Measurements from ENCODE around the gene UBE2G2. TPM values are rescaled to one million over a fixed set of nuclear protein-coding genes. Genes with fewer than 3 reads are reported as not detected.

UBE2G2 gene
- total RNA-seq, 1 experiment from 2014 or later, result 121 TPM

DNA sequence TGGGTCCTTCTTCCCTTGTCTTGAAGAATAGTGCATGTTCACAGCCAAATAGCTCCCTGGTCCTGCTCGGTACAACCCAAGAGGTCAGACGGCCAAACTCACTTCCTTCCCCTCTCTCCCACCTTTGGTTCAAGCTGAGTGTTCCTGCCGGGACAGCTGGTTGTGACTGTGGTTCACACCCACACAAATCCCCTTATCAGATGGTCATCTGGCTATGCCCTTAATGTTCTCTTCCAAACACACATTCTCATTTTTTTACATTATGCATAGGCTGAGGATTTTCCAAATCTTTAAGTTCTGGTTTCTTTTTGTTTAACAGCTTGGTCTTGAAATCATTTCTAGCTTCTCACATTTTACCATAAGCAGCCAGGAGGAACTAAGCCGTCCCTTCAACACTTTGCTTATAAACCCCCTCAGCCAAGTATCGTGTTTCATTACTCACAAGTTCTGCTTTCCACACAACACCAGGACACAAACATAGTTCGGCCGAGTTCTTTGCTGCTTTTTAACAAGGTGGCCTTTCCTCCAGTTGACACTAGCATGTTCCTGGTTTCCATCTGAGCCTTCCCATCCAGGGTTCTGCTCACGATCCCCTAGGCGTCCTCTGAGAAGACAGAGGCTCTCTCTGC, 70.6 kb downstream of the UBE2G2 start:
- no peak overlapping the region for H3K27ac ChIP-seq (ENCODE audit: insufficient read length, low read depth, low read length)
- no CpG with 5 or more reads among the region's 9 CpGs for WGBS (ENCODE audit: extremely low coverage, insufficient read length, low lambda C conversion rate)
- H2BK15ac ChIP-seq (ENCODE audit: low read depth, low read length), result no peak overlapping the region
- no peak overlapping the region for H4K8ac ChIP-seq (replicated peaks; ENCODE audit: insufficient read length, low read depth, low read length)
- no peaks in the 10 kb centered on the region for H3K27me3 ChIP-seq (ENCODE audit: insufficient read depth, low read length)
- no peak overlapping the region for H3K4ac ChIP-seq (ENCODE audit: low read depth, low read length)
- no peak overlapping the region for H4K91ac ChIP-seq (ENCODE audit: insufficient read length, low read depth, low read length)
- no peak overlapping the region for H2AFZ ChIP-seq (ENCODE audit: low read length)
- H3K4me3 Mint-ChIP-seq, result no peak overlapping the region
- H3K23ac ChIP-seq (ENCODE audit: insufficient read length, low read depth, low read length), result no peak overlapping the region
- no peaks in the 10 kb centered on the region for H3K79me2 ChIP-seq (ENCODE audit: insufficient read depth, low read length)
- no peaks in the 10 kb centered on the region for H3K79me1 ChIP-seq (ENCODE audit: insufficient read depth, low read depth, low read length, poor library complexity, severe bottlenecking)
- no peak overlapping the region for H3K9ac ChIP-seq (ENCODE audit: extremely low read depth, insufficient read length, low read length)
- no peaks in the 10 kb centered on the region for H3K9me3 ChIP-seq (ENCODE audit: control insufficient read depth, low read depth, low read length)
- no peak overlapping the region for H3K56ac ChIP-seq (ENCODE audit: insufficient read length, low read depth, low read length)
- H2BK20ac ChIP-seq (ENCODE audit: low read depth, low read length, poor library complexity, severe bottlenecking), result no peak overlapping the region
- no peak overlapping the region for H3K27ac Mint-ChIP-seq
- TF ChIP-seq, protein P1, sequence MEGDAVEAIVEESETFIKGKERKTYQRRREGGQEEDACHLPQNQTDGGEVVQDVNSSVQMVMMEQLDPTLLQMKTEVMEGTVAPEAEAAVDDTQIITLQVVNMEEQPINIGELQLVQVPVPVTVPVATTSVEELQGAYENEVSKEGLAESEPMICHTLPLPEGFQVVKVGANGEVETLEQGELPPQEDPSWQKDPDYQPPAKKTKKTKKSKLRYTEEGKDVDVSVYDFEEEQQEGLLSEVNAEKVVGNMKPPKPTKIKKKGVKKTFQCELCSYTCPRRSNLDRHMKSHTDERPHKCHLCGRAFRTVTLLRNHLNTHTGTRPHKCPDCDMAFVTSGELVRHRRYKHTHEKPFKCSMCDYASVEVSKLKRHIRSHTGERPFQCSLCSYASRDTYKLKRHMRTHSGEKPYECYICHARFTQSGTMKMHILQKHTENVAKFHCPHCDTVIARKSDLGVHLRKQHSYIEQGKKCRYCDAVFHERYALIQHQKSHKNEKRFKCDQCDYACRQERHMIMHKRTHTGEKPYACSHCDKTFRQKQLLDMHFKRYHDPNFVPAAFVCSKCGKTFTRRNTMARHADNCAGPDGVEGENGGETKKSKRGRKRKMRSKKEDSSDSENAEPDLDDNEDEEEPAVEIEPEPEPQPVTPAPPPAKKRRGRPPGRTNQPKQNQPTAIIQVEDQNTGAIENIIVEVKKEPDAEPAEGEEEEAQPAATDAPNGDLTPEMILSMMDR (conservative IDR thresholded peaks at IDR 0.05), result no peak
- H3K36me3 Mint-ChIP-seq (ENCODE audit: insufficient read depth in 1 of 3, low read depth in 3 of 3), result peaks cover 0 to 10% (median 0%) of the 10 kb centered on the region in 3 experiments; a peak in 2 of 7 replicates
- no peak overlapping the region for H4K5ac ChIP-seq (ENCODE audit: insufficient read length, low read depth, low read length)
- no peaks in the 10 kb centered on the region for H3K9me3 Mint-ChIP-seq
- H3T11ph ChIP-seq (ENCODE audit: low read length), result no peak overlapping the region
- H3K27me3 Mint-ChIP-seq (ENCODE audit: low read depth), result peaks cover 12% of the 10 kb centered on the region
- no peak overlapping the region for H2AK5ac ChIP-seq (ENCODE audit: insufficient read length, low read length)
- no peak for DNase-seq
- no peak overlapping the region for H3K14ac ChIP-seq (ENCODE audit: insufficient read depth, low read length)
- no peak overlapping the region for H2BK5ac ChIP-seq (ENCODE audit: insufficient read length, low read length)
- H3K4me1 Mint-ChIP-seq, result peaks cover 30 to 33% of the 10 kb centered on the region in 2 experiments
- H4K20me1 ChIP-seq (ENCODE audit: control insufficient read depth, insufficient read depth, insufficient read length), result no peaks in the 10 kb centered on the region
- H3K18ac ChIP-seq (ENCODE audit: insufficient read length, low read depth, low read length), result no peak overlapping the region
- no peak overlapping the region for H2BK120ac ChIP-seq (ENCODE audit: low read depth, low read length, poor library complexity, severe bottlenecking)
- H3K4me2 ChIP-seq (ENCODE audit: insufficient read depth, insufficient read length, low read length), result no peak overlapping the region
- no peaks in the 10 kb centered on the region for H3K4me1 ChIP-seq (ENCODE audit: insufficient read depth, low read length)
- peaks cover 3% of the 10 kb centered on the region for H3K23me2 ChIP-seq (ENCODE audit: insufficient read length, low read depth, low read length, poor library complexity, severe bottlenecking)
- H2BK12ac ChIP-seq (ENCODE audit: insufficient read length, low read depth, low read length), result no peak overlapping the region

Measured in H9 (cell line).